Renal cortical epithelial cell (primary cell): ENCODE data around the gene OTUD7B. TPM values are rescaled to one million over a fixed set of nuclear protein-coding genes. Genes with fewer than 3 reads are reported as not detected.
"Not testable (repeated sequence)": the region's sequence is repeated elsewhere in the genome, so short reads cannot be mapped to it uniquely, and the experiment has no call there.

Source experiments
- DNase-seq: peaks from one replicate; pipeline ENCODE4 v3.0.0-alpha.2; 2011; ENCODE audit warnings: low read depth
- total RNA-seq: library from RNA; depleted of rRNA; stranded (reverse); fragments of >200 nt; gene quantifications from 2 replicates; pipeline ENCODE4 v1.2.3, GENCODE V29; 2014

The OTUD7B gene
- total RNA-seq, 1 donor from 2014 or later, result 29.5 TPM

DNA sequence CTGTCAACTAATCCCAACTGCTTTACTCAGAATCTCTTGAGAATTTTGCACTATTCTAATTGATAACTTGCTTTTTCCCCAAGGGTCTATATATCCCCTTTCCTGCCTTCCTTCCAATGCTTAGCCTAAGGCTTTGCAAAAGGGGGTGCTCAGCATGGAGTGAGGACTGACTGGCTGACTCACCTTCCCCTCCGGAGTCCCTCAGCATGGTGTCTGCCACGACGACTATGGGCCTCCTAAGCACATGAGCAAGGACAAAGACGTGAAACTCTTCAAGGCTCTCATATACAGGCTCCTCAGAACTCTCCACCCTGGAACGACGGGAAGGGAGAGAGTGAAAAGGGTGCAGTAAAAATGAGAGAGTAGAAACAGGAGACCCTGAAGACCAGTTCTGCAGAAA lies 60.6 kb downstream of the OTUD7B start:
- no peak for DNase-seq

DNA sequence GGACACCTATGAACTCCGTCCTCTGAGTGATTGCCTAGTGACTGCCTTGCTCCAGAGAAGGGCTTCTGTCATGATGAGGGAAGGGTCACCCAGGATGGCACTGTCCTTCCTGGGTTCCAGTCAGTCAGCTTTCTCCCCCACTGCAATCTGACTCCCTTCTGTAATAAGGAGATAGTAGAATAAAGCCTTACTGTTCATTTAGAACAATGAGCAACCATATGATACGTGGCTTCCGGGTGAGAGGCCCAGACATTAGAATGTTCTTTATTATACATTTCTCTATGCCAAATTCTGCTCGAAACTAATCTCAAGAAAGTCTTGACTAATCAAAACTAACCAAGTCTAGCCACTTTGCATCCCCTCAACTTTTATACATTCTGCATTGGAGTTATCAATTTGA lies 65.3 kb downstream of the OTUD7B start:
- DNase-seq, result no peak

- DNase-seq, result no peak
Observed at GRCh38 chr1:149942885-149943284, 67.6 kb downstream of the OTUD7B start.

GRCh38 chr1:149942207-149942606 lies 68.3 kb downstream of the OTUD7B start:
- DNase-seq, result no peak

DNA sequence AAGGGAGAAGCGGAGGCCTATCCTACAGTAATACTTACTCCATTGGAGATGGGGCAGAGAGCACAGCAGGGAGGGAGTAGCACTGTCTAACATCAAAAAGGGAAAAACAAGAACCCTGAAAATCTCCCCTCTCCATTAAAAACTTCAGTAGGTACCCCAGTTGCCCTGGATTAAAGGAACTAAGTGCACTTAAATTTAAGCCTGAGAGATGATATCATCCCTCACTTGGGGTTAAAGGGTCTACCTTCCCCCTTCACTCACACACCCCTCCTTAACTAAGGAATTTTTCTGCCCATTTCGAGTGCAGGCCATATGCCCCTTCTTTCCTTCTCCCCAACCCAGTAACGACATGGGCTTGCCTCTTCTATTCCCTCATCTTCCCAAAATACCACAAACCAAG lies 70.1 kb downstream of the OTUD7B start:
- DNase-seq, result no peak

DNA sequence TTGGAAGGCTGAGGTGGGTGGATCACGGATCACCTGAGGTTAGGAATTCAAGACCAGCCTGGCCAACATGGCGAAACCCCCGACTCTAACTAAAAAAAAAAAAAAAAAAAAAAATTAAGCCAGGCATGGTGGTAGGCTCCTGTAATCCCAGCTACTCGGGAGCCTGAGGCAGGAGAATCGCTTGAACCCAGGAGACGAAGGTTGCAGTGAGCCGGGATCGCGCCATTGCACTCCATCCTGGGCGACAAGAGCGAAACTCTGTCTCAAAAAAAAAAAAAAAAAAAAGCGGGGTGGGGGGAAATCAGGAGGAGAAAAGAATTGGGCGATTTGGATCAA lies 71.9 kb downstream of the OTUD7B start:
- DNase-seq, result not testable (repeated sequence)

GRCh38 chr1:149937759-149938158 lies 72.8 kb downstream of the OTUD7B start:
- DNase-seq, result no peak

DNA sequence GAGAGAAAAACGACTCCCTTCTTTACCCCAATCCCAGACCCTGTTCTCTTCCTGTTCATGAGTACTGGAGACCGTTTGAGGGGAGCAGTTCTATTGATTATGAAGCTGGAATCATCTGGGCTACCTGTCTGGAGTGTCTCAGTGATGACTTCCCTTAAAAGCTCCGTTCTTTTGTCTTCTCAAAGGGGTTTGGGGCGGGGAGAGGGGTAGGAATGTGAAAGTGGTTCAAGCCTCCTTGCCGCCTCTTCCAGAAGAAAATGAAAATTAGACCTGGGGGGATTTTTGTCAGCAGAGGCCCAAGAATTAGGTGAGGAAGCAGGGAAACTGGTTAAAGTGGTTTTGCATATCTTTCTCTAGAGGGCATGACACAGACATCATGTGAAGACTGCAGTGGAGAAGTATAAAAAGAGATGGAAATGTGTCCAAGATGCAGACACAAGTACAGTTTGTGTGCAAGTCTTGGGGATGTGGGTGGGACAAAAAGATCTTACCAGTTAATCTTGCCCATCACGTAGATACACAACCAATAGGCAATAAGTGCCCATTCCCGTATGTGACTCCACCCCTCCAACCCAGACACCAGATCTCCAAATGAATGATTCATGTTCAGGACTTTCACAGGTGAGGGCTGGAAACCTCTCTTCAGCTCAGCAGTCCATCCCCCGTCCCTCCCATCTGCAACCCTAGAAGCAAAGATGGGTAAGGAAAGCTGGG lies 73.4 kb downstream of the OTUD7B start:
- peak; percentile 80 for DNase-seq

GRCh38 chr1:149936170-149936991 lies 74.1 kb downstream of the OTUD7B start, which contains the start of gene MTMR11:
MTMR11 (minus strand) TSS chr1:149936879; CDS start chr1:149936647, 232 bp downstream.
- peak; percentile 59 for DNase-seq

- no peak for DNase-seq
Observed at GRCh38 chr1:149934356-149934755, 76.2 kb downstream of the OTUD7B start.

DNA sequence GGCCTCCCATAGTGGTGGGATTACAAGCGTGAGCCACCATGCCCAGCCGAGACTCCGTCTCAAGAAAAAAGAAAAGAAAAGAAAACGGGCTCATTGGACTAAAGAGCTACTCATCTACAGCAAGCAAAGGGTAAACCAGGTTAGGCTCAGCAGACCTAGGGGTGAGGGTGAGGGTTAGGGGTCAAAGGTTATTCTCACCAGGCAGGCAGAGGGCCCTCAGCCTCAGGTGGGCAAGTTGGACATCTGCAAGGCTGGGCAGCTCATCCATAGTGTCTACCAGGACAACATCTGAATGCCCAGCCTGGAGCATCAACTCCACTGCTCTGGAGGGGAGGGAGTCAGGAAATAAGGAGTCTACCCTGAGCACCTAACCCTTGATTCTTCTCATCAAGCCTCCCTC lies 77.3 kb downstream of the OTUD7B start:
- DNase-seq, result no peak

DNA sequence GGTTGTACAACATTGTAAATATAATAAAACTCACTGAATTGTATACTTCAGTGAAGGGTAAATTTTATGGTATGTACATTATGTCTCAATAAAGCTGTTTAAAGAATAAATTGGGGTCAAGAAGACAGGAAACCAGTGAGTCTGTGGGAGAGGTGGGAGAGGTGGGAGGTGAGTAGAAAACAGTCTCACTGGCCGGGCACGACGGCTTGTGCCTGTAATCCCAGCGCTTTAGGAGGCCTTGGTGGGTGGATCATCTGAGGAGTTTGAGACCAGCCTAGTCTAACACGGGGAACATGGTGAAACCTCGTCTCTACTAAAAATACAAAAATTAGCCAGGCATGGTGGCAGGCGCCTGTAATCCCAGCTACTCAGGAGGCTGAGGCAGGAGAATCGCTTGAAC lies 78.1 kb downstream of the OTUD7B start:
- no peak for DNase-seq

- DNase-seq, result no peak
Observed at GRCh38 chr1:149931212-149931790, 79.2 kb downstream of the OTUD7B start.

DNA sequence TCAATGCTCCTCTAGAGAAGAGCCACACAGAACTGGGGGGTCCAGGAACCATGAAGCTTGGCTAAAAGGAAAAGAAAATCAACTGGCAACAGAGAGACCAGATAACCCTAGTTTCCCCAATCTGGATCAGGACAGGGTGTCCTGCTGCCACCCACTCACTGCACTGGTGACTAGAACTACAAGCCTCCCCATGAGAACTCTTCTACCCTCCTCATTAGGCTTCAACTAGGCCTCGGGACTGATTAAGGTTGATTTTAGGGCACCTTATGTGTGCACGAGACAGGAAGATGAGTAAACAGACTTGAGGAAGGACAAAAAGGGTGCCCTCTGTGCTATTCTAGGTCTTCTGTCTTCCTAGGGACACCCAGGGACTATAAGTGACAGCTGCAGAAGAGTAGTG lies 80.7 kb downstream of the OTUD7B start:
- no peak for DNase-seq

DNA sequence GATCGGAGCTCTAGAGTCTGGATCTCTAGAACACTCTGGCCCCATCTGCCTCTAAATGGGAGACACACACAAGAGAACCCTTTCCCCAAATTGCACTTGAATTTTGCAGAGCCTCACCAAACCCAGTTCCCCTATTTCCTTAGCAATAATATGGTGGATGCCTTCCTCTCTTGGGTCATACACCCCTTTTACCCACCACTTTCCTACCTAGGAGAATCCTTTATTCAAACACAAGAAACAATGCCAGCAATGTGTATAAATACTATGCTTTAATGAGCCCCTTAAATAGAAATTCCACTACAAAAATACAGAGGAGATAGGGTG lies 82.2 kb downstream of the OTUD7B start:
- DNase-seq, result no peak

- DNase-seq, result peak; percentile 87
Observed at GRCh38 chr1:149927563-149928400, 82.7 kb downstream of the OTUD7B start, which contains the start of gene SF3B4. SF3B4 (minus strand) TSS chr1:149927803; CDS start chr1:149927759, 44 bp downstream.

DNA sequence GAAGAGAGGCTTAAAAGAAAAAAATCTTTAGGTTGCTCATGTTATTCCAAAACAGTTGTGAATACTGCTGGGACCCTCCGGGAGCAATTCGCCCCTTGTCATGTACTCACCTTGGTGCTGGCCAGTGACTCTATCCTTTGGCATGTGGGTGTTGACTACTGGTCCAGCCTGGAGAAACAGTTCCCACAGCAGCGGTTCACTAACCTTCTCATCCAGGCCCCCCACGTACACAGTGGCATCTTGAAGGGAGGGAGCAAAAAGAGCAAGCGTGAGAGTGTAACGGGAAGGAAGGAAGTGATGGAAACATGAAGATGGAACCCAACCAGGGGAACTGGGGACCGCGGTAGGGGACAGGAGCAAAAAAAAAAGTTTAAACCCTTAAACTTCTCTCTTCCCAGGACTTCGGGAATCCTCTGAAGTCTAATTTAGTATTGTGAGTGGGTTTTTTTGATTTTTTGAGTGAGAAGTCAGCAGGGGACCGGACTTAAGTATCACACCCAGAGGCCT lies 83.4 kb downstream of the OTUD7B start:
- DNase-seq, result peak; percentile 44

DNA sequence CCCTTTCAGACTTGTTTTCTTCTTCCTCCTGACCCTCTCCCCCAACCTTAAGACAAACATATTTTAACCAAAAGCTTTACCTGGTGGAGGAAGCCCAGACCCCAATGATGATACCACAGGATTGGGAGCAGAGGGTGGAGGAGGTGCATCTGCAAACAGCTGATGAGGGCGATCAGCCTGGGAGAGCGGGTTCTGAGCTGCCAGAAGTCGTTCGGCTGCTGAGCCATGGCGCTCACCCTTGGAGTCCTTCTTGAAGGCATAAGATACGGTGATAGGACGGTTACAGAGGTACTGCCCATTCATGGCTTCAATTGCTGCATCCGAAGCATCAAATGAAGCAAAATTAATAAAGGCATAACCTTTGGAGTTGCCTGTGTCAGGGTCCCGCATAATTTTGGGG lies 84.2 kb downstream of the OTUD7B start:
- no peak for DNase-seq

- DNase-seq, result no peak
Observed at GRCh38 chr1:149925751-149926150, 84.8 kb downstream of the OTUD7B start.

DNA sequence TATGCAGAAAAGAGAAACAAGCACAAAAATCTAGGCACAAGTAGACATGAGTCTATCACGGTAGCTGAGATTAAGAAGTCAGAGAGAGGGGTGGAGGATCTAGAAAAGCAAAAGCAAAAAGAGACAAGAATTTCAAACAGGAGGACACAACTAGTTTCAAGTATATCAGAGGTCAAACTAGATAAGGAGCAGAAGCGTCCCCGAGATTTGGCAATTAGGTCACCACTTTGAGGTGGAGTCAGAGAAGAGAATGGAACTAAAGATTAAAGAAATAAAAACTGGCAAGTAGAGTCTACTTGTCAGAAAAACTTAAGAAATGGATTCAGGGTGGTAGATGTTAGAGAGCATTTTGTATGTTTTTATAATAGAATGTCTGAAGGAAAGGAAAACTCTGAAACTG lies 85.2 kb downstream of the OTUD7B start:
- no peak for DNase-seq

DNA sequence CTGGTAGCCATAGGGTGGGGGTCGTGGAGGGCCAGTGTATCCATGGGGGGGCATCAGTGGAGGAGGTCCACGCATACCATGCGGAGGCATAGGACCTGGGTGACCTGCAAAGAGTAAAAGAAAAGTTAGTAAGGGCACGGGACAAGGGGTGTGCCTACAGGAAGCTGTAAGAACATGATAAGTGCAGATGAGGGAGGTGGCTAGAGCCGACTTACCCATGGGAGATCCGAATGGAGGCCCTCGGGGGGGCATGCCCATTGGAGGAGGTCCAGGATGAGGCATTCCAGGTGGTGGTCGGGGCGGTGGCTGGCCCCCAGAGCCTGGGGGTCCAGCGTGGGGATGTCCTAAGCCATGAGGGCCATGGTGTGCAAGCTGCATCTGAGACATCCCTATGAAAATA lies 86.9 kb downstream of the OTUD7B start:
- DNase-seq, result no peak
